ENCODE results near the gene JARID2.

Gene JARID2

DNA sequence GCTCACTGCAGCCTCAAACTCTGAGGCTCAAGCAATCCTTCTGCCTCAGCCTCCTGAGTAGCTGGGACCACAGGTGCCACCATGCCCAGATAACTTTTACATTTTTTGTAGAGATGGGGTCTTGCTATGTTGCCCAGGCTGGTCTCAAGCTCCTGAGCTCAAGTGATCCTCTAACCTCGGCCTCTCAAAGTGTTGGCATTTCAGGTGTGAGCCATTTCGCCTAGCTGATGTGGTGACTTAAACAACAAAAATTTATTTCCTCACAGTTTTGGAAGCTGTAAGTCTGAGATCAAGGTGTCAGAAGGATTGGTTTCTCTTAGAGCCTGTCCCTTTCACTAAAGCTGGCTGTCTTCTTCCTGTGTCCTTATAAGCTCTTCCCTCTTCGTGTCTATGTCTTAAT lies 15.0 kb upstream of the JARID2 start:
- no peak overlapping the region for H3K4me2 ChIP-seq (ENCODE audit: low read depth, low read length, poor library complexity, severe bottlenecking)
- TF ChIP-seq, protein P1, sequence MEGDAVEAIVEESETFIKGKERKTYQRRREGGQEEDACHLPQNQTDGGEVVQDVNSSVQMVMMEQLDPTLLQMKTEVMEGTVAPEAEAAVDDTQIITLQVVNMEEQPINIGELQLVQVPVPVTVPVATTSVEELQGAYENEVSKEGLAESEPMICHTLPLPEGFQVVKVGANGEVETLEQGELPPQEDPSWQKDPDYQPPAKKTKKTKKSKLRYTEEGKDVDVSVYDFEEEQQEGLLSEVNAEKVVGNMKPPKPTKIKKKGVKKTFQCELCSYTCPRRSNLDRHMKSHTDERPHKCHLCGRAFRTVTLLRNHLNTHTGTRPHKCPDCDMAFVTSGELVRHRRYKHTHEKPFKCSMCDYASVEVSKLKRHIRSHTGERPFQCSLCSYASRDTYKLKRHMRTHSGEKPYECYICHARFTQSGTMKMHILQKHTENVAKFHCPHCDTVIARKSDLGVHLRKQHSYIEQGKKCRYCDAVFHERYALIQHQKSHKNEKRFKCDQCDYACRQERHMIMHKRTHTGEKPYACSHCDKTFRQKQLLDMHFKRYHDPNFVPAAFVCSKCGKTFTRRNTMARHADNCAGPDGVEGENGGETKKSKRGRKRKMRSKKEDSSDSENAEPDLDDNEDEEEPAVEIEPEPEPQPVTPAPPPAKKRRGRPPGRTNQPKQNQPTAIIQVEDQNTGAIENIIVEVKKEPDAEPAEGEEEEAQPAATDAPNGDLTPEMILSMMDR (IDR thresholded peaks at IDR 0.05; ENCODE audit: insufficient read depth, low read length, poor library complexity, severe bottlenecking) = no peak
- no peak for TF ChIP-seq EZH2phosphoT487 (conservative IDR thresholded peaks at IDR 0.05; ENCODE audit: low read length)

DNA sequence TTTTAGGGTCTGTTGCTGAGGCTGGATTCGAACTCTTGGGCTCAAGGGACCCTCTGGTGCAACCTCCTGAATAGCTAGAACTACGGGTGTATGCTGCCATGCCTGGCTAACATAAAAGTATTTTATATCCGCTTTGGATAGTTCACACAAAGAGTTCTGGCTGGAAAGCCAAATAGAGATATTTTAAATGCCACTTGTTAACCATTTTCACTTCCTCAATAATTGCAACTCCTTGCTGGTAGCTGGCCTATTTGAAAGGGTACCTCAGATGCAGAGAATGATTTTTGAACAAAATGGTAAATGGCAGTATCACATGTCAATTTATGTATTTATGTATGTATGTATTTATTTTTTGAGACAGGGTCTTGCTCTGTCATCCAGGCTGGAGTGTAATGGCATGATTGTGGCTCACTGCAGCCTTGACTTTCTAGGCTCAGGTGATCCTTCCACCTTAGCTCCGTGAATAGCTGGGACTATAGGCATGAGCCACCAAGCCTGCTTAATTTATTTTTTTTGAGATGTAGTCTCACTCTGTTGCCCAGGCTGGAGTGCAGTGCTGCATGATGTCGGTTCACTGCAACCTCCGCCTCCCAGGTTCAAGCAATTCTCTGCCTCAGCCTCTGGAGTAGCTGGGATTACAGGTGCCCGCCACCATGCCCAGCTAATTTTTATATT lies 12.9 kb upstream of the JARID2 start:
- Histone ChIP-seq H3K4me3 (ENCODE audit: insufficient read depth, low read length, poor library complexity, severe bottlenecking) (no peak overlapping the region), H3K4me2 (ENCODE audit: low read depth, low read length, poor library complexity, severe bottlenecking) (no peak overlapping the region), H3K79me2 (ENCODE audit: insufficient read depth, low read length) (no peaks in the 10 kb centered on the region), H3K27ac (ENCODE audit: low read depth, low read length) (no peak overlapping the region), H3F3A (ENCODE audit: insufficient read depth) (no peaks in the 10 kb centered on the region), H3K36me3 (ENCODE audit: low read length) (no peaks in the 10 kb centered on the region), H2AFZ (ENCODE audit: low read depth, low read length, severe bottlenecking) (no peak overlapping the region), H4K20me1 (ENCODE audit: low read depth, low read length) (no peaks in the 10 kb centered on the region), H3K9ac (ENCODE audit: low read length) (no peak overlapping the region), H3K9me2 (replicated peaks; ENCODE audit: insufficient read depth, low read length) (no peaks in the 10 kb centered on the region), H3K9me3 (ENCODE audit: insufficient read depth, low read length) (no peaks in the 10 kb centered on the region), H3K27me3 (ENCODE audit: low read length) (no peaks in the 10 kb centered on the region)
- TF ChIP-seq EZH2phosphoT487 (conservative IDR thresholded peaks at IDR 0.05; ENCODE audit: low read length) = no peak
- TF ChIP-seq, protein P1 (IDR thresholded peaks at IDR 0.05; ENCODE audit: insufficient read depth, low read length, poor library complexity, severe bottlenecking) = no peak

More for the DNA sequence above, 15.0 kb upstream of the JARID2 start:
- H3K9me2 ChIP-seq (replicated peaks; ENCODE audit: insufficient read depth, low read length) = no peaks in the 10 kb centered on the region
- H3K27ac ChIP-seq (ENCODE audit: low read depth, low read length) = no peak overlapping the region
- H3F3A ChIP-seq (ENCODE audit: insufficient read depth) = no peaks in the 10 kb centered on the region
- H3K9ac ChIP-seq (ENCODE audit: low read length) = no peak overlapping the region
- H4K20me1 ChIP-seq (ENCODE audit: low read depth, low read length) = no peaks in the 10 kb centered on the region
- H2AFZ ChIP-seq (ENCODE audit: low read depth, low read length, severe bottlenecking) = no peak overlapping the region
- H3K9me3 ChIP-seq (ENCODE audit: insufficient read depth, low read length) = no peaks in the 10 kb centered on the region
- no peak overlapping the region for H3K4me3 ChIP-seq (ENCODE audit: insufficient read depth, low read length, poor library complexity, severe bottlenecking)
- H3K27me3 ChIP-seq (ENCODE audit: low read length) = no peaks in the 10 kb centered on the region
- H3K79me2 ChIP-seq (ENCODE audit: insufficient read depth, low read length) = no peaks in the 10 kb centered on the region
- H3K36me3 ChIP-seq (ENCODE audit: low read length) = no peaks in the 10 kb centered on the region

DNA sequence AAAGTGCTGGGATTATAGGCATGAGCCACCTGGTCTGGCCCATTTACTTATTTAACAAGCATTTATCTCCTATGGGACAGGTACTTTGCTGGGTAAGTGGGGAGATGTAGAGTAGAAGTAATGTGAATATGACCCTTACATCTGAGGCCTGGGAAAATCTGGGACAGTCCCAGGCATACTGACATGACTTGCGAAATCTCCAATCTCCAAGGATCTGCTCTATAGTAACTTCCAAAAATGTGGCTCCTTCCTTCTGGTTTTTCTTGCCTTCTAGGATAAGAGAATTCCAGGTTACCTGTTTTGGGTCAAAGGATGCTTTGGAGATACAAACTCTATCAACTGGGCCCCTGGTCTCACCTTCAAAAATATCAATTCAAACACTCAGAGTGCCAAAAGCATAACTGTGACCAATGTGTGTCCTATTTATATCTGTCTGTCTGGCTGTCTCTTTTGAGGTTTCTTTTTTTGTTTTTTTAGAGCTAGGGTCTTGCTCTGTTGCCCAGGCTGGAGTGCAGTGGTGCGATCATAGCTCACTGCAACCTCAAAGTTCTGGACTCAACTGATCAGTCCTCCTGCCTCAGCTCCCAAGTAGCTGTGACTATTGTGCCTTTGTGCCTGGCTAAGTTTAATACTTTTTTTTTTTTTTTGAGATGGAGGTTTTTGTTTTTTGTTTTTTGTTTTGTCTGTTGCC lies 11.7 kb upstream of the JARID2 start:
- Histone ChIP-seq H3K4me2 (ENCODE audit: low read depth, low read length, poor library complexity, severe bottlenecking) (no peak overlapping the region), H3F3A (ENCODE audit: insufficient read depth) (no peaks in the 10 kb centered on the region), H3K9me2 (replicated peaks; ENCODE audit: insufficient read depth, low read length) (no peaks in the 10 kb centered on the region), H3K79me2 (ENCODE audit: insufficient read depth, low read length) (no peaks in the 10 kb centered on the region), H3K36me3 (ENCODE audit: low read length) (no peaks in the 10 kb centered on the region), H3K27me3 (ENCODE audit: low read length) (no peaks in the 10 kb centered on the region), H4K20me1 (ENCODE audit: low read depth, low read length) (no peaks in the 10 kb centered on the region), H3K9me3 (ENCODE audit: insufficient read depth, low read length) (no peaks in the 10 kb centered on the region), H3K4me3 (ENCODE audit: insufficient read depth, low read length, poor library complexity, severe bottlenecking) (no peak overlapping the region), H3K27ac (ENCODE audit: low read depth, low read length) (no peak overlapping the region), H3K9ac (ENCODE audit: low read length) (no peak overlapping the region), H2AFZ (ENCODE audit: low read depth, low read length, severe bottlenecking) (no peak overlapping the region)
- TF ChIP-seq, protein P1 (IDR thresholded peaks at IDR 0.05; ENCODE audit: insufficient read depth, low read length, poor library complexity, severe bottlenecking) = no peak
- TF ChIP-seq EZH2phosphoT487 (conservative IDR thresholded peaks at IDR 0.05; ENCODE audit: low read length) = no peak

All from SU-DHL-6 (cell line).